Endodermal cell (in vitro differentiated cells): ENCODE measurements around the gene TLR4. TPM values are rescaled to one million over a fixed set of nuclear protein-coding genes. Genes with fewer than 3 reads are reported as not detected.

Source experiments
- DNase-seq: peaks from one replicate; pipeline ENCODE4 v3.0.0-alpha.2; 2017
- H3K27ac ChIP-seq: 2 replicates; pipeline ENCODE4 v1.5.1; 2013; ENCODE audit warnings: mild to moderate bottlenecking, low read depth, low read length, moderate library complexity
- H3K27me3 ChIP-seq: 2 replicates; pipeline ENCODE4 v1.6.1; 2013; ENCODE audit warnings: mild to moderate bottlenecking, low read length, moderate library complexity; ENCODE audit not compliant: insufficient read depth, control insufficient read depth, poor library complexity, severe bottlenecking
- H3K36me3 ChIP-seq: 2 replicates; pipeline ENCODE4 v1.7.0; 2013; ENCODE audit warnings: mild to moderate bottlenecking, low read length, moderate library complexity; ENCODE audit not compliant: control insufficient read depth, insufficient read depth
- H3K4me1 ChIP-seq: one replicate; pipeline ENCODE4 v1.7.0; 2013; ENCODE audit warnings: low read length; ENCODE audit not compliant: control insufficient read depth, insufficient read depth
- H3K4me3 ChIP-seq: 2 replicates; pipeline ENCODE4 v1.5.1; 2013; ENCODE audit warnings: mild to moderate bottlenecking, low read length, moderate library complexity
- H3K9ac ChIP-seq: 2 replicates; pipeline ENCODE4 v1.6.1; 2013; ENCODE audit warnings: mild to moderate bottlenecking, low read length, moderate library complexity; ENCODE audit not compliant: poor library complexity, severe bottlenecking; ENCODE audit errors: extremely low read depth
- H3K9me3 ChIP-seq: 2 replicates; pipeline ENCODE4 v1.6.1; 2013; ENCODE audit warnings: mild to moderate bottlenecking, low read length, moderate library complexity; ENCODE audit not compliant: control insufficient read depth
- H3K27ac Mint-ChIP-seq: 2 replicates; pipeline ENCODE4 v1.8.0; 2020; ENCODE audit warnings: mixed read lengths
- H3K27me3 Mint-ChIP-seq: 2 replicates; pipeline ENCODE4 v1.8.0; 2021; ENCODE audit warnings: mild to moderate bottlenecking, mixed read lengths; ENCODE audit not compliant: insufficient read depth
- H3K36me3 Mint-ChIP-seq: 2 replicates; pipeline ENCODE4 v1.8.0; 2020; ENCODE audit warnings: low read depth, mixed read lengths
- H3K4me1 Mint-ChIP-seq: 2 replicates; pipeline ENCODE4 v1.8.0; 2020; ENCODE audit warnings: mixed read lengths
- H3K4me3 Mint-ChIP-seq: 2 replicates; pipeline ENCODE4 v1.8.0; 2020; ENCODE audit warnings: mild to moderate bottlenecking, moderate library complexity, mixed read lengths
- H3K9me3 Mint-ChIP-seq: 2 replicates; pipeline ENCODE4 v1.8.0; 2020; ENCODE audit warnings: mild to moderate bottlenecking, mixed read lengths
- CTCF ChIP-seq: fragments of 200-600 bp; sonication (generic); conservative IDR thresholded peaks from 2 replicates; pipeline ENCODE4 v1.5.0; 2021; ENCODE audit warnings: antibody characterized with exemption, mild to moderate bottlenecking
- WGBS, 2 experiments: methylation state at CpG; one replicate each; pipeline versions ENCODE4 v1.1.5 to v1.1.7; 2013; ENCODE audit warnings: missing lambda C conversion rate in 2 of 2, mixed read lengths in 1 of 2; ENCODE audit not compliant: insufficient coverage in 1 of 2, insufficient read length in 1 of 2; 5-methylcytosine and 5-hydroxymethylcytosine counted together
- total RNA-seq, 2 donors: library from RNA; stranded (reverse); fragmentation: NEBNext Ultra II Directional in 1 of 2; extraction: Animal tissue kit (Norgen Biotek cat#: 25700) in 1 of 2; gene quantifications; 2 replicates in 1 of 2; 3 replicates in 1 of 2; pipeline ENCODE4 v1.2.1, GENCODE V29; 2021

TLR4 gene
- total RNA-seq, 2 donors from 2014 or later = 0.07 TPM; not detected in 1

GRCh38 chr9:117687532-117687931 lies 16.7 kb upstream of the TLR4 start:
- peaks cover 7% of the 10 kb centered on the region for H3K36me3 Mint-ChIP-seq
- TF ChIP-seq CTCF = no peak
- Histone ChIP-seq H3K27ac (no peak overlapping the region), H3K36me3 (no peaks in the 10 kb centered on the region), H3K9me3 (peaks cover 24% of the 10 kb centered on the region), H3K27me3 (no peaks in the 10 kb centered on the region), H3K4me3 (peak overlapping the region; percentile 32), H3K4me1 (peaks cover 9% of the 10 kb centered on the region), H3K9ac (no peak overlapping the region)
- peaks cover 2% of the 10 kb centered on the region for H3K27me3 Mint-ChIP-seq
- peaks cover 21% of the 10 kb centered on the region for H3K9me3 Mint-ChIP-seq
- no peak overlapping the region for H3K27ac Mint-ChIP-seq
- no peak overlapping the region for H3K4me3 Mint-ChIP-seq
- H3K4me1 Mint-ChIP-seq = peaks cover 24% of the 10 kb centered on the region
- peak; percentile 47 for DNase-seq
- WGBS, 2 experiments = 53 to 60% methylated on average over 1 to 2 of the region's 2 CpGs

GRCh38 chr9:117691367-117691766 lies 12.8 kb upstream of the TLR4 start:
- no peak for TF ChIP-seq CTCF
- Histone ChIP-seq H3K36me3 (no peaks in the 10 kb centered on the region), H3K9me3 (peaks cover 51% of the 10 kb centered on the region), H3K9ac (no peak overlapping the region), H3K27ac (no peak overlapping the region), H3K27me3 (no peaks in the 10 kb centered on the region), H3K4me3 (no peak overlapping the region), H3K4me1 (peaks cover 7% of the 10 kb centered on the region)
- no peak for DNase-seq
- peaks cover 44% of the 10 kb centered on the region for H3K9me3 Mint-ChIP-seq
- H3K27me3 Mint-ChIP-seq = no peaks in the 10 kb centered on the region
- H3K4me1 Mint-ChIP-seq = peaks cover 13% of the 10 kb centered on the region
- no peak overlapping the region for H3K4me3 Mint-ChIP-seq
- H3K36me3 Mint-ChIP-seq = peaks cover 7% of the 10 kb centered on the region
- no peak overlapping the region for H3K27ac Mint-ChIP-seq

DNA sequence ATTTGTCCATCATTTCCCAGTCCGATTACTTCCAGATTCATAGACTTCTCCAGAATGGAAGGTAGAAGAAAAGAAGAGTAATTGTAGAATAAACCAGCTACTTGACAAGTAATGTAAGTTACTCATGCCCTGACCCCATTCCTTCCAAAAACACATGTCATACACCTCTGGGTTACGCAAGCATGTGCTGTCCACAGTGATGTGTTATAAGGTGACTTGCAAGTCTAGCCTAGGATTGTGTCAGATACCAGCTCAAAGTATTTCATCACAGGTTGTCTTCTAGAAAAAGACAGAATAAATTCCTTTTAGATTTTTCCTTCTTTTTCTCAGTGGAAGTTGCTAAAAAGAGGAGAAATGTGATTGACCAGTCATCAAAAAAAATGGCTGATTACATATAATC lies 8.0 kb upstream of the TLR4 start:
- no peaks in the 10 kb centered on the region for H3K4me1 ChIP-seq
- H3K27ac ChIP-seq = no peak overlapping the region
- no peak overlapping the region for H3K4me3 ChIP-seq
- no peak for DNase-seq
- 94% methylated on average over 2 of the region's 2 CpGs; no CpG with 5 or more reads in 1 of the 2 experiments for WGBS, 2 experiments
- Mint-ChIP-seq H3K36me3 (no peaks in the 10 kb centered on the region), H3K4me1 (peaks cover 5% of the 10 kb centered on the region), H3K27ac (no peak overlapping the region), H3K4me3 (no peak overlapping the region), H3K9me3 (peaks cover 24% of the 10 kb centered on the region), H3K27me3 (no peaks in the 10 kb centered on the region)
- no peak for TF ChIP-seq CTCF
- H3K9me3 ChIP-seq = peaks cover 27% of the 10 kb centered on the region
- H3K9ac ChIP-seq = no peak overlapping the region
- no peaks in the 10 kb centered on the region for H3K36me3 ChIP-seq
- H3K27me3 ChIP-seq = no peaks in the 10 kb centered on the region
